ENCODE data around the gene APOL6. TPM values are rescaled to one million over a fixed set of nuclear protein-coding genes. Genes with fewer than 3 reads are reported as not detected.

APOL6 gene
- total RNA-seq (2014; rRNA removed; shearing (Covaris generic)): 23.4 and 23.7 TPM in 2 replicates

GRCh38 chr22:35648066-35649025, at the start of gene APOL6:
APOL6 (plus strand) TSS chr22:35648446; CDS start chr22:35656426, 7,980 bp downstream.
- DNase-seq (ENCODE audit: low read depth): peak; percentile 86

- no peak for DNase-seq (ENCODE audit: low read depth)
Measured at GRCh38 chr22:35599364-35599763, 48.9 kb upstream of the APOL6 start.

GRCh38 chr22:35600476-35600875, 47.8 kb upstream of the APOL6 start:
- DNase-seq (ENCODE audit: low read depth): no peak

GRCh38 chr22:35601013-35601580, 47.1 kb upstream of the APOL6 start:
- DNase-seq (ENCODE audit: low read depth): no peak

GRCh38 chr22:35601743-35602615, 46.3 kb upstream of the APOL6 start:
- peak; percentile 82 for DNase-seq (ENCODE audit: low read depth)

GRCh38 chr22:35604621-35605368, 43.5 kb upstream of the APOL6 start:
- DNase-seq (ENCODE audit: low read depth): peak; percentile 87

GRCh38 chr22:35605369-35605680, 42.9 kb upstream of the APOL6 start:
- DNase-seq (ENCODE audit: low read depth): no peak

GRCh38 chr22:35605851-35606481, 42.3 kb upstream of the APOL6 start:
- DNase-seq (ENCODE audit: low read depth): no peak

- no peak for DNase-seq (ENCODE audit: low read depth)
Measured at GRCh38 chr22:35606916-35607315, 41.3 kb upstream of the APOL6 start.

GRCh38 chr22:35608088-35608487, 40.2 kb upstream of the APOL6 start:
- DNase-seq (ENCODE audit: low read depth): no peak

GRCh38 chr22:35609261-35609660, 39.0 kb upstream of the APOL6 start:
- no peak for DNase-seq (ENCODE audit: low read depth)

GRCh38 chr22:35609761-35610160, 38.5 kb upstream of the APOL6 start:
- DNase-seq (ENCODE audit: low read depth): no peak

GRCh38 chr22:35610741-35611140, 37.5 kb upstream of the APOL6 start:
- no peak for DNase-seq (ENCODE audit: low read depth)

- no peak for DNase-seq (ENCODE audit: low read depth)
Measured at GRCh38 chr22:35611200-35611890, 36.9 kb upstream of the APOL6 start.

GRCh38 chr22:35611891-35612576, 36.2 kb upstream of the APOL6 start:
- DNase-seq (ENCODE audit: low read depth): no peak

- DNase-seq (ENCODE audit: low read depth): no peak
Measured at GRCh38 chr22:35612903-35613302, 35.3 kb upstream of the APOL6 start.

- DNase-seq (ENCODE audit: low read depth): no peak
Measured at GRCh38 chr22:35614404-35614803, 33.8 kb upstream of the APOL6 start.

- DNase-seq (ENCODE audit: low read depth): no peak
Measured at GRCh38 chr22:35615156-35615555, 33.1 kb upstream of the APOL6 start.

- DNase-seq (ENCODE audit: low read depth): no peak
Measured at GRCh38 chr22:35616043-35616442, 32.2 kb upstream of the APOL6 start.
